Transverse colon (tissue), 4 donors: Measurements from ENCODE around the gene IGSF6.

ENCODE experiments used
- CTCF ChIP-seq, 5 experiments: fragments of 200-600 bp in 3 of 5; fragments of 450-650 bp in 2 of 5; sonication (generic) in 3 of 5; IDR thresholded peaks; 1 replicate in 2 of 5; 2 replicates in 3 of 5; pipeline ENCODE4 v1.5.1; 2016 to 2017; ENCODE audit warnings: antibody characterized with exemption in 5 of 5, inconsistent platforms in 3 of 5, mild to moderate bottlenecking in 2 of 5, moderate library complexity in 1 of 5
- POLR2A ChIP-seq: fragments of 450-650 bp; IDR thresholded peaks from one replicate; pipeline ENCODE4 v1.6.1; 2016; ENCODE audit warnings: antibody characterized with exemption, mild to moderate bottlenecking, moderate library complexity
- POLR2AphosphoS5 ChIP-seq, 3 donors: sonication (generic); formaldehyde crosslinking; IDR thresholded peaks; one replicate each; pipeline ENCODE4 v1.6.1; 2016; ENCODE audit warnings: antibody characterized with exemption in 3 of 3

- TF ChIP-seq POLR2A (no peak), POLR2AphosphoS5 (IDR thresholded peaks at IDR 0.05) (no peak), CTCF (IDR thresholded peaks at IDR 0.05) (no peak)
Observed at GRCh38 chr16:21589551-21589950, 62.9 kb downstream of the IGSF6 start.
